H9 (cell line): ENCODE measurements around the gene SBNO1. TPM values are rescaled to one million over a fixed set of nuclear protein-coding genes. Genes with fewer than 3 reads are reported as not detected.

Experiments used
- DNase-seq: peaks from one replicate; pipeline ENCODE4 v3.0.0-alpha.2; 2017
- H2AFZ ChIP-seq: one replicate; pipeline ENCODE4 v1.6.1; 2013; ENCODE audit warnings: mild to moderate bottlenecking, low read length, control low read depth, moderate library complexity
- H2AK5ac ChIP-seq: 2 replicates; pipeline ENCODE4 v1.6.1; 2013; ENCODE audit warnings: low read length, control low read depth, mixed read lengths; ENCODE audit not compliant: insufficient read length
- H2BK120ac ChIP-seq: one replicate; pipeline ENCODE4 v1.6.1; 2013; ENCODE audit warnings: low read depth, mild to moderate bottlenecking, low read length, control low read depth, inconsistent platforms; ENCODE audit not compliant: poor library complexity, severe bottlenecking
- H2BK12ac ChIP-seq: 2 replicates; pipeline ENCODE4 v1.6.1; 2013; ENCODE audit warnings: low read length, control low read depth, mixed read lengths, low read depth; ENCODE audit not compliant: insufficient read length
- H2BK15ac ChIP-seq: 2 replicates; pipeline ENCODE4 v1.6.1; 2013; ENCODE audit warnings: low read depth, low read length, control low read depth
- H2BK20ac ChIP-seq: one replicate; pipeline ENCODE4 v1.6.1; 2013; ENCODE audit warnings: low read depth, mild to moderate bottlenecking, low read length, control low read depth, inconsistent platforms; ENCODE audit not compliant: poor library complexity, severe bottlenecking
- H2BK5ac ChIP-seq: 2 replicates; pipeline ENCODE4 v1.6.1; 2013; ENCODE audit warnings: low read length, control low read depth, mixed read lengths; ENCODE audit not compliant: insufficient read length
- H3K14ac ChIP-seq: 2 replicates; pipeline ENCODE4 v1.6.1; 2013; ENCODE audit warnings: low read length, control low read depth; ENCODE audit not compliant: insufficient read depth
- H3K18ac ChIP-seq: 2 replicates; pipeline ENCODE4 v1.6.1; 2013; ENCODE audit warnings: low read depth, mild to moderate bottlenecking, mixed read lengths, low read length, control low read depth; ENCODE audit not compliant: insufficient read length
- H3K23ac ChIP-seq: 2 replicates; pipeline ENCODE4 v1.6.1; 2013; ENCODE audit warnings: low read length, control low read depth, mixed read lengths, low read depth; ENCODE audit not compliant: insufficient read length
- H3K23me2 ChIP-seq: 2 replicates; pipeline ENCODE4 v1.6.1; 2013; ENCODE audit warnings: low read depth, mild to moderate bottlenecking, mixed read lengths, low read length, control low read depth; ENCODE audit not compliant: insufficient read length, poor library complexity, severe bottlenecking
- H3K27ac ChIP-seq: 2 replicates; pipeline ENCODE4 v1.5.1; 2013; ENCODE audit warnings: low read length, control low read depth, mixed read lengths, low read depth; ENCODE audit not compliant: insufficient read length
- H3K27me3 ChIP-seq: 2 replicates; pipeline ENCODE4 v1.6.1; 2013; ENCODE audit warnings: low read length, control low read depth, inconsistent platforms; ENCODE audit not compliant: insufficient read depth
- H3K4ac ChIP-seq: 2 replicates; pipeline ENCODE4 v1.6.1; 2013; ENCODE audit warnings: low read depth, mild to moderate bottlenecking, control low read depth, inconsistent platforms, low read length, moderate library complexity
- H3K4me1 ChIP-seq: 2 replicates; pipeline ENCODE4 v1.6.1; 2013; ENCODE audit warnings: low read length, control low read depth, inconsistent platforms; ENCODE audit not compliant: insufficient read depth
- H3K4me2 ChIP-seq: 2 replicates; pipeline ENCODE4 v1.6.1; 2013; ENCODE audit warnings: low read length, control low read depth, mixed read lengths; ENCODE audit not compliant: insufficient read length, insufficient read depth
- H3K56ac ChIP-seq: 2 replicates; pipeline ENCODE4 v1.6.1; 2013; ENCODE audit warnings: low read depth, mild to moderate bottlenecking, mixed read lengths, low read length, control low read depth; ENCODE audit not compliant: insufficient read length
- H3K79me1 ChIP-seq: 2 replicates; pipeline ENCODE4 v1.6.1; 2013; ENCODE audit warnings: low read depth, mild to moderate bottlenecking, moderate library complexity, low read length, control low read depth, inconsistent platforms; ENCODE audit not compliant: insufficient read depth, poor library complexity, severe bottlenecking
- H3K79me2 ChIP-seq: 2 replicates; pipeline ENCODE4 v1.6.1; 2013; ENCODE audit warnings: low read length, control low read depth, inconsistent platforms; ENCODE audit not compliant: insufficient read depth
- H3K9ac ChIP-seq: 2 replicates; pipeline ENCODE4 v1.6.1; 2013; ENCODE audit warnings: low read length, control low read depth, mixed read lengths; ENCODE audit not compliant: insufficient read length; ENCODE audit errors: extremely low read depth
- H3K9me3 ChIP-seq: one replicate; pipeline ENCODE4 v1.6.1; 2013; ENCODE audit warnings: low read depth, low read length, inconsistent platforms; ENCODE audit not compliant: control insufficient read depth
- H3T11ph ChIP-seq: one replicate; pipeline ENCODE4 v1.6.1; 2013; ENCODE audit warnings: mild to moderate bottlenecking, low read length, control low read depth, inconsistent platforms
- H4K20me1 ChIP-seq: one replicate; pipeline ENCODE4 v1.6.1; 2013; ENCODE audit not compliant: control insufficient read depth, insufficient read length, insufficient read depth
- H4K5ac ChIP-seq: 2 replicates; pipeline ENCODE4 v1.6.1; 2013; ENCODE audit warnings: low read depth, mild to moderate bottlenecking, mixed read lengths, low read length, control low read depth; ENCODE audit not compliant: insufficient read length
- H4K8ac ChIP-seq: replicated peaks from 2 replicates; pipeline ENCODE4 v1.6.1; 2013; ENCODE audit warnings: low read length, control low read depth, mixed read lengths, low read depth; ENCODE audit not compliant: insufficient read length
- H4K91ac ChIP-seq: 2 replicates; pipeline ENCODE4 v1.6.1; 2013; ENCODE audit warnings: low read depth, mild to moderate bottlenecking, moderate library complexity, mixed read lengths, low read length, control low read depth; ENCODE audit not compliant: insufficient read length
- H3K27ac Mint-ChIP-seq, 3 experiments: 2 replicates in 2 of 3; 3 replicates in 1 of 3; pipeline ENCODE4 v1.8.0; 2020 to 2021; ENCODE audit warnings: mixed read lengths in 3 of 3, mild to moderate bottlenecking in 1 of 3, moderate library complexity in 1 of 3
- H3K27me3 Mint-ChIP-seq: 2 replicates; pipeline ENCODE4 v1.8.0; 2021; ENCODE audit warnings: low read depth, mild to moderate bottlenecking, moderate library complexity, mixed read lengths
- H3K36me3 Mint-ChIP-seq, 3 experiments: 2 replicates in 2 of 3; 3 replicates in 1 of 3; pipeline ENCODE4 v1.8.0; 2020 to 2021; ENCODE audit warnings: low read depth in 3 of 3, mixed read lengths in 3 of 3; ENCODE audit not compliant: insufficient read depth in 1 of 3
- H3K4me1 Mint-ChIP-seq, 2 experiments: 2 replicates each; pipeline ENCODE4 v1.8.0; 2020; ENCODE audit warnings: mixed read lengths in 2 of 2
- H3K4me3 Mint-ChIP-seq, 2 experiments: 2 replicates in 1 of 2; 3 replicates in 1 of 2; pipeline ENCODE4 v1.8.0; 2020 to 2021; ENCODE audit warnings: mild to moderate bottlenecking in 2 of 2, mixed read lengths in 2 of 2, moderate library complexity in 1 of 2
- H3K9me3 Mint-ChIP-seq, 2 experiments: 2 replicates in 1 of 2; 3 replicates in 1 of 2; pipeline ENCODE4 v1.8.0; 2020; ENCODE audit warnings: mild to moderate bottlenecking in 2 of 2, mixed read lengths in 2 of 2, moderate library complexity in 1 of 2
- CTCF ChIP-seq: fragments of 200-600 bp; sonication (generic); conservative IDR thresholded peaks from 3 replicates; pipeline ENCODE4 v1.8.0; 2021; ENCODE audit warnings: antibody characterized with exemption, mild to moderate bottlenecking
- WGBS: extraction: QIAGEN DNeasy Blood & Tissue Kit; methylation state at CpG from one replicate; pipeline ENCODE4 v1.1.7; 2013; ENCODE audit warnings: missing lambda C conversion rate, low lambda C conversion rate, mixed read lengths; ENCODE audit not compliant: insufficient read length; ENCODE audit errors: extremely low coverage; 5-methylcytosine and 5-hydroxymethylcytosine counted together
- total RNA-seq: library from RNA; stranded (reverse); gene quantifications from 2 replicates; pipeline ENCODE4 v1.2.1, GENCODE V29; 2021

The SBNO1 gene
- total RNA-seq, 1 experiment from 2014 or later = 47.5 TPM

DNA sequence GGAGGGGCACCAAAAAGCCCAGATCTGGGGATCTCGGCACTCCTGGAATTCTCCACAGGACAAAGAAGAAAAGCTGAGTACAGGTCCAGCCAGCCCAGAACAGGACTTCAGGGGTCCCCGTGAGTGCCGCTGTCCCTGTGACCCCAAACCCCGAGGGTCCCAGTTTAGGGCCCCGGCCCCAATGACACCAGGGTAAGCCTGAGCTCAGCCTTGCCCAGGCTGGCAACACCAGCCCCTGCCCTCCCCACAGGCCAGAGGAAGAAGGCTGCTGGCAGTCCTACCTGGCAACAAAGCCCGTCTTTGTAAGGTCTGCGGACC, 94.8 kb downstream of the SBNO1 start:
- Histone ChIP-seq H3K23me2 (peaks cover 14% of the 10 kb centered on the region), H3K23ac (no peak overlapping the region), H2AK5ac (no peak overlapping the region), H2AFZ (no peak overlapping the region), H4K8ac (no peak overlapping the region), H3K9ac (peak overlapping the region; percentile 89), H2BK20ac (no peak overlapping the region), H2BK15ac (no peak overlapping the region), H3K14ac (peak overlapping the region; percentile 77), H4K20me1 (no peaks in the 10 kb centered on the region), H4K5ac (no peak overlapping the region), H2BK120ac (no peak overlapping the region), H4K91ac (no peak overlapping the region), H3K18ac (peak overlapping the region; percentile 70), H3K79me2 (peaks cover 22% of the 10 kb centered on the region; the same call in 1 of the 2 replicates), H3K4me1 (peaks cover 3% of the 10 kb centered on the region; the same call in 1 of the 2 replicates), H3T11ph (no peak overlapping the region), H3K27me3 (no peaks in the 10 kb centered on the region), H3K27ac (no peak overlapping the region), H2BK12ac (no peak overlapping the region), H3K9me3 (no peaks in the 10 kb centered on the region), H3K4me2 (peak overlapping the region; percentile 61), H3K56ac (no peak overlapping the region), H2BK5ac (no peak overlapping the region), H3K4ac (no peak overlapping the region), H3K79me1 (no peaks in the 10 kb centered on the region)
- peak overlapping the region; percentile 91 to 96 for H3K4me3 Mint-ChIP-seq
- WGBS = no CpG with 5 or more reads among the region's 7 CpGs
- peaks cover 38 to 40% of the 10 kb centered on the region in 2 experiments for H3K4me1 Mint-ChIP-seq
- H3K36me3 Mint-ChIP-seq = peaks cover 8 to 42% (median 32%) of the 10 kb centered on the region in 3 experiments
- peaks cover 0 to 3% of the 10 kb centered on the region in 2 experiments; a peak in 2 of 5 replicates for H3K9me3 Mint-ChIP-seq
- peak overlapping the region; percentile 95 to 96 (median 96) for H3K27ac Mint-ChIP-seq
- DNase-seq = no peak
- no peaks in the 10 kb centered on the region for H3K27me3 Mint-ChIP-seq
- no peak for TF ChIP-seq CTCF
